Measurements from ENCODE around the gene CHKA. TPM values are rescaled to one million over a fixed set of nuclear protein-coding genes. Genes with fewer than 3 reads are reported as not detected.

Gene CHKA
- total RNA-seq, 1 donor = 10.8 TPM

- H3K4me3 ChIP-seq (ENCODE audit: low read depth, low read length) = no peak overlapping the region
- no peak for DNase-seq (ENCODE audit: low read depth)
- no peak for TF ChIP-seq CTCF (IDR thresholded peaks at IDR 0.05; ENCODE audit: insufficient read depth, low read depth, low read length)
These were observed 24.1 kb upstream of the CHKA start for GRCh38 chr11:68145120-68145866.

GRCh38 chr11:68143310-68143689 lies 22.1 kb upstream of the CHKA start:
- no peak for DNase-seq (ENCODE audit: low read depth)
- H3K4me3 ChIP-seq (ENCODE audit: low read depth, low read length) = no peak overlapping the region
- TF ChIP-seq CTCF (IDR thresholded peaks at IDR 0.05; ENCODE audit: insufficient read depth, low read depth, low read length) = no peak

GRCh38 chr11:68142441-68143309 lies 21.5 kb upstream of the CHKA start:
- TF ChIP-seq CTCF (IDR thresholded peaks at IDR 0.05; ENCODE audit: insufficient read depth, low read depth, low read length) = no peak
- no peak overlapping the region for H3K4me3 ChIP-seq (ENCODE audit: low read depth, low read length)
- no peak for DNase-seq (ENCODE audit: low read depth)

GRCh38 chr11:68142028-68142412 lies 20.8 kb upstream of the CHKA start:
- TF ChIP-seq CTCF (IDR thresholded peaks at IDR 0.05; ENCODE audit: insufficient read depth, low read depth, low read length) = no peak
- H3K4me3 ChIP-seq (ENCODE audit: low read depth, low read length) = no peak overlapping the region
- no peak for DNase-seq (ENCODE audit: low read depth)

- no peak for TF ChIP-seq CTCF (IDR thresholded peaks at IDR 0.05; ENCODE audit: insufficient read depth, low read depth, low read length)
- no peak for DNase-seq (ENCODE audit: low read depth)
- no peak overlapping the region for H3K4me3 ChIP-seq (ENCODE audit: low read depth, low read length)
These were observed 20.2 kb upstream of the CHKA start for GRCh38 chr11:68141246-68142027.

- DNase-seq (ENCODE audit: low read depth) = no peak
- no peak for TF ChIP-seq CTCF (IDR thresholded peaks at IDR 0.05; ENCODE audit: insufficient read depth, low read depth, low read length)
These were observed 19.5 kb upstream of the CHKA start for GRCh38 chr11:68140496-68141245.

More at GRCh38 chr11:68140496-68141245, 19.5 kb upstream of the CHKA start:
- no peak overlapping the region for H3K4me3 ChIP-seq (ENCODE audit: low read depth, low read length)
